DMS 273 treated with DMSO at 0.1 percent for 48 hours (cell line): ENCODE results near the gene RELN.

ENCODE experiments used
- DNase-seq: peaks from one replicate; lab custom pipeline; 2025; lab: John Stamatoyannopoulos, UW

Gene RELN

DNA sequence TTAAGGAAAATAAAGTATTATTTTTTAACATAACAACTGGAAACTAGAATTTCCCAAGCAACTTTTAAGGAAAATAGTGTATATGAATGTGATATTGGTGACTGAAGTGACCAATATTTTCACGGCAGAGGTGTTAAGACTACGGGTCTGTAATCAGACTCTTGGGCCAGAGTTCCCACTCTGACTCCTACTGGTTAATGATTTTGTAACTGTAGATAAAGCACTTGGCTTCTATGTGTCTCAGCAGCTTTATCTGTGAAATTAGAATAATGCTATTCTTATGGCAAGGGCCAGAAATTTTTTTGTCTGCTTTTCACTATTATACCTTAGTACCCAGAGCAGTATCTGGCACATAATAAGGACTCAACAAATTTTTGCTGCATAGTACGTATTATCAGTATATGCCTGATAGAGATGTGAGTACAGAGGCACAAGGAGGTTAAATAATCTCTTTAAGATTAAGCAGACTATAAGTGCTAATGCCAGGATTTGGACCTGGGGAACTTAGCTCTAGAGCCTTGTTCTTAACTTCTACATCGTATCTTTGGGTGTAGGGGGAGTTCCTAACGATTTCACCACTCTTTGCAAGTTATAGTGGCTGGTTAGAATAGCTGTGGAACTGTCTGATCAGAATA lies 357.3 kb downstream of the RELN start:
- DNase-seq: no peak

DNA sequence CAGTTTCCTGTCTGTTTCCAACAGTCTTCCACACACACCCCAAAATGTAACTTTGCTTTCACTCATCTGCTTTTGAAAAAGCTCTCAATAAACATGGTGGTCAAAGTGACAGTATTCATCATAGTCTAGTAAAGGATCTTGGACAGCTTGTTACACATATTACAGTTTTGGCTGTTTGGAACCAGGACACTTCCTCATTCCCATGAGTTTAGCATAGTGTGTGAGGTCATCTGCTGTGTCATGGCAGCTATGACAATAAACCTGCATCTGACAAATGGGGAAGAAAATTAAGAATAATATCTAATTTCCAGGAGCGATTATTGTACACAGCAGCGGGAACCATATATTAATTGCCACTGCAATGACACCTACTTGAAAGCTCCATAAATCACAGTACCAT lies 359.1 kb downstream of the RELN start:
- DNase-seq: no peak

DNA sequence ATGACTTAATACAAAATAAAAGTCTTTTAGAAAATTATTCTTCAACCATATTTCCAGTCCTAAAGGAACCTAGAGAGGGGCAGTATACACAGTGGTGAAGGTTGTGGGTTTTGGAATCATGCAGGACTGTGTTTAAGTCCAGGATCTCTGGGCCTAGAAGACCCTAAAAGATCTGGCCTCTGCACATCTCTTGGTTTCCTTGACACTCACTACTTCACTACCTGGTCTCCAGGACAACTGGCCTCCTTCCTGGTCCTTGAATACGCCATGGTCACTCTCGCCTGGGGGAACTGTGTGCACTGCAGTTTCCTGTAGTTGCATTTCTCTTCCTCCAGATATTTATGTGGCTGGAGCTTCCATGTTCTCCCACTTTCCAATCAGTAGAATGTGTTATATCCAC lies 360.7 kb downstream of the RELN start:
- DNase-seq: no peak

DNA sequence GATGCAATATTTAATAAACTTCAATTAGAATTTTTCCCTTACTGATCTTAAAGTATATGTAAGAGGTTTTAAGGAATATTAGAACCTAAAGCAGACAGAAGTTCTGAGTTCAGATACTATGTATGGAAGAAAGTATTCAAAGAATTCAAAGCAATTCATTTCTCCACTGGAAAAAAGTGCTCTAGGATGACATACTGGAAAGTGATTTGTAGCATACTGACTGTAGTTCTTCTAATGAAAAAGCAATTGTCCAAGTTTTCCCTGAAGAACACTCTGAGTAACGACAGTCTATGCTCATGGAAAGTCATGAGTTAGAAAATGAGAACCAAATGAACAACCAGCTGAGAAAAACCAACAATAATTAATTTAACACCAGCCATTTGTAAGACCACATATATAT lies 362.7 kb downstream of the RELN start:
- DNase-seq: no peak

DNA sequence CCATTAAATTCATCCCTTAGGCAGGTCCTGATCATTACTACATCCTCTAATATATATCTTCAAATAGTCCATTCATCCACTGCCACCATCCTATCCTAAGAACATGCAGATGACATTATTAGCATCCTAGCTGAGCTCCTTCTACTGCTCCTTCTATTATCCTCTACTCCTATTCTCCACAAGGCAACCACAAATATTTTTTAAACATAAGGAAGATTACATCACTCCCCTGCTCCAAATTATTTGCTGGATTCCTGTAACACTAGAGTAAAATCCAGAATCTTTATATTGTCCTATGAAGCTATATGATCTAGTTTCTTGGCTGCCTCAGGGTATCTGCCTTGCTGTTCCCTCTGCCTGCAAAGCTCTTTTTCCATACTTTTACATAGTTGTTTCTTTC lies 367.2 kb downstream of the RELN start:
- DNase-seq: no peak

DNA sequence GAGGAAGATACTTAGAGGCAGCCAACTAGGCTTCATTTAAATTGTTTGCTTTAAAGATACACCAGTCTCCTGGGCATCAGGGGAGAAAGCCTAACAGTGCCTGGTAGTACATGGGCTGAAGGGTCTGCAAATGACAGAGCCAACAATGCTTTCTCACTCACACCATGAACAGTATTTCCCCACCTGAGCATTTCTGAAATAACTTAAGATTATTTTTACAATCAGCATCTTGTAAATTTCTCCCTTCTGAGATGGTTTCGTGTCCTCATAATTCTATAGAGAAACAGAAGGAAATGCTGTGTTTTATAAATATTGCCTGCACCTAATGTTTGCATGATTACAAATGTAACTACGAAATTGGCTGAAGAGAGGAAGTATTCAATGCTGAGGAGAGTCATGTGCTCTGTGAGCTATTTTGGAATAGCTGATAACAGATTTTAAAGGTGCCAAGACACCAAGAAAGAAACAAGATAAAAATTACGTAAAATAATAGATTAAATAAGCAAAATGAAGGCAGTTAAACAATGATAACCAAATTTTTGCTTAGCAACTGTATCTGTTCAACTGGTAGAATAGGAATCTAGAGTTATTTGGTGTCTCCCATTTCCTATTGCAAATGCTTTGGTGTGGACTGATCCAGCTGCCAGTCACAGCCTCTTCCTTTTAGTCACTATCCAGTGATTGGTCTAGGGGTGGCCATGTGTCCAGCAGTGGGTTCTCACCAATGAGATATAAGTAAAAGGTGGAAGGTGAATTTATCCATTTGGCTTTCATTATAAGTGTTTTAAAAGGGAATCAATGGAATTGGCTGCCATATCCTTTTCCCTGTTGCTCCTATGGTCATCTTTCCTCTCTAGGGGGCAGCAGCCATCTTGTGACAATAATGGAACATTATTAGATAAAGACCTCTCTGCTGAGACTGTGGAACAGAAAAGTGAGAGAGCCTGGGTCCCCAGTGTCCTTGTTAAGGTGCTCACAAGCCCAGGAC lies 375.5 kb downstream of the RELN start:
- no peak for DNase-seq

DNA sequence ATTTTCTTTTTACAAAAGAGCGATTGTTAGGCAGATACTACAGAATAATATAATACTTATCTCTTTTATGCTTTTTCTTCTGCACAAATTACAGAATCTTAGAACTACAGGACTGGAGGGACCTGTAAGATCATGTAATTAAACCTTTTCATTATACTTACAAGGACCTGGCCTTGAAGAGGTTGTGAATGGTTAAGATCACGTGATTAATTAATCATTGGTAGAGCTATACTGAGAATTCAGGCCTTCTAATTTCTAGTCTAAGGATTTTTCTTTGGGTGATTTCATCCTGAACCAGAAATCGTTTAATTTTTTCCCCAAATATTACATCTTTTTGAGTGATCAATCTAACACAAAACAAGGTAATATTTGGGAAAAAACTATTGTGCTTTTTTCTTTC lies 379.7 kb downstream of the RELN start:
- DNase-seq: no peak

DNA sequence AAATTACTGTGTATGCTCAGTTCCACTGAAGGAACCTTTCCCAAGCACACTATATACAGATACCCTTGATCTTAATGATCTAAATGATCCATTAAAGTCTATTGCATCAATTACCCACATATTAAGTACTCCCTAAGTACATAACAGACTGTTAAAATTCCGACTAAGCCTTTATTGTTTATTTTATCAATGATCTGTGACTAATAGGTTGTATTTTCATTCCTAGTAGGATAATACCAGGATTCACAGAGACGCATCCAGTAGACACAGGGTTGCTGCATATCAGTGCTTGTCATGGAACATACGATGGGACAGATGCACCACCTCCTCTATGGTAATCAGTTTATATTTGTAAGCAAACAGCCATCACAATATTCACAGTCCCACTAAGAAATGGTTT lies 383.8 kb downstream of the RELN start:
- DNase-seq: no peak

DNA sequence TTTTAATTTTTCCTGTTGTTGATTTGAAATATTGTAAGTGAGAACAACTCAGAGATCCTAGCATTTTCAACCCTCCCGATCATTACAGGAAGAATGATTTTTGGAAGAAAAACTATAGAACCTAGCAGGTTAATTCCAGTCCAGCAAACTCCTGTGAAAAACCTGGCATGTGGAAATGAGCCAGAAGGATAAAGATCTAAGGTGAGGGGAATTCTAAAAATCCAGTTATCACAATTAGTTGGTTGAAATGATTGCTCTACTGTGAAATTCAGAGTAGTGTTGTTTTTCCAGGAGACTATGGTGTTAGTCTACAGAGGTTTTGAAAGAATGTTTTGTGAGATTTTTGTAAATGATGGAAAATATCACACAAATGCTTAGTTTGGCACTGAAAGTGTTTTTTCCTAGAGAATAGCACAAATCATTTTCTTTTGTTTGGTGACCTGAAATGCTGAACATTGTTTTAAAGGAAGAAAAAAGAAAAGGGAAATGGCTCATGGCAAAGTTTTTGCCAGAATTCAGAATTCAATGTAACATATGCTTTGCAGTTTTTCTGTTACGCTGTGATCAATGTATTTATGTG lies 391.0 kb downstream of the RELN start:
- no peak for DNase-seq

DNA sequence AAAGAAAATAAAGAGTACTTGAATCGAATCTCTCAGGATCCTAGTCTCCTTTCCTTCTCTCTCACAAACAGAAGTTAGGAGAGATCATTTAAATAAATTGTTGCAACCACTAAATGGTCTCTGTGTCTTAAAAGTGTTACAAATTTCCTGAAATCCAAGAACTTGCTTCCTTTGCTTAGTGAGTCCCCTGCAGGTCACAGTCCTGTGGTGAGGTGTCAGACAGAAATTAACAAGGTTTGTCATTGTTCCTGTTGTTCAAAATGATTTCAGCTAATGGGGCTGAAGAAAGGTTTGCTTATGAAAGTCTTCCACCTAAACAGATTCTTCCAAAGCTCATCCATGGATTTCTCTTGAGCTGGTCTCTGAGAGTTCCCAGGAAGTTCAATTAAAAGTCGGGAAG lies 391.9 kb downstream of the RELN start:
- no peak for DNase-seq

DNA sequence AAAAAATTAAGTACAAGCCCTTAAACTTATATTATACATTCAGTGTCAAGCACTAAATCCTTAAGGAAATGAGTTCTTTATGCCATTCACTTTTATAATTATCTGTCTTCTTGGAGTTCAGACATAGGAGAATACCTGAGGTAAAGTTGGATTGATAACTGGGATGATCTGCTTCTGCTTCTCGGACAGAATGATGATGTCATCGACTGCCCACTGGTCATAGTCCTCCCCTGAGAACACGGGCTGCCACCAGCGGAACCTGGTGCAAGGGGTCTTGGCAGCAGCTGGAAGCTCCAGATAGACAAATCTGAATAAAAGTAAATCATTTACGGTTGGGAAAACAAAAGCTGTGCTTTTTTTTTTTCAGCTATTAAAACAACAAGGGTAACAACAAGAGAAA lies 395.3 kb downstream of the RELN start:
- DNase-seq: no peak

DNA sequence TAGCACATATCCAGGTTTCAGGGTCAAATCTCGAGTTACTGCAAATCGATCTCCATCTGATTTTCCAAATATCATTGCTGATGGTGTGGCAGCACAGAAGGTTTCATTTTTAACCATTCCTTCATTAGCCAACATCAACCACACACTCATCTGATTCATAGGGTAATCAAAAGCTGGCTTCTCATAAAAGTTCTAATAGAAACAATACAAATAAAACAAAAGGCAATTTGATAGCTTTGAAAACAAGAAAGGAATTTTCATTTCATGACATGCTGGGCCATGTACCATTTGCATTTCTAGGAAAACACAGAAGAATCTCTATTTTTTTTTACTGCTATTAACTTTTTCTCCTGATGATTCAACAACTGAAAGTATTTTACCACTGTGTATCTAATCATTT lies 395.8 kb downstream of the RELN start:
- DNase-seq: no peak

DNA sequence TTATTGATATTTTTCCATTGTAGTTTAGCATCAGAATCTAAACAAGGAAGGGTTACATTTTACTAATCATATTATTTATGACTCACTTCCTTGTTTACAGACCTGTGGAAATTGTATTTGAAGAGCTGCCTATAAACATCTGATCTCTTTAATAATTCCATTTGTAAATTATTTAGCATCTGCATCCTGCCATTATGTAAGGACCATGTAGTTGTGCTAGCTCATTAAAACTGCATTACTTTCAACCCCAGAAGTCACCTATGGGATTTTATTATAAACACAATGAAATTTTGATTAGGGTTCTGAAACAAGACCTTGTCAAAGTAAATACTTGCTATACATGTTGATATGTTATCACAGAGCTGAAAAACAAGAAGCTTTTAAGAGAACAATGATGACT lies 396.6 kb downstream of the RELN start:
- DNase-seq: no peak

DNA sequence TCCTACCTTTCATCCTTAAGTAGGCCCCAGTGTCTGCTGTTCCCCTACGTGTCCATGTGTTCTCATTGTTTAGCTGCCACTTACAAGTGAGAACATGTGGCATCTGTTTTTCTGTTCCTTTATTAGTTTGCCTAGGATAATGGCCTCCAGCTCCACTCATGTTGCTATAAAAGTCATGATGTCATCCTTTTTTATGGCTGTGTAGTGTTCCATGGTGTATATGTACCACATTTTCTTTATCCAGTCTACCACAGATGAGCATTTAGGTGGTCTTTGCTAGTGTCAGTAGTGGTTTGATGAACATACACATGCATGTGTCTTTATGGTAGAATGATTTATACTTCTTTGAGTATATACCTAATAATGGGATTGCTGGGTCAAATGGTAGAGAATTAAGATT lies 397.3 kb downstream of the RELN start:
- no peak for DNase-seq

DNA sequence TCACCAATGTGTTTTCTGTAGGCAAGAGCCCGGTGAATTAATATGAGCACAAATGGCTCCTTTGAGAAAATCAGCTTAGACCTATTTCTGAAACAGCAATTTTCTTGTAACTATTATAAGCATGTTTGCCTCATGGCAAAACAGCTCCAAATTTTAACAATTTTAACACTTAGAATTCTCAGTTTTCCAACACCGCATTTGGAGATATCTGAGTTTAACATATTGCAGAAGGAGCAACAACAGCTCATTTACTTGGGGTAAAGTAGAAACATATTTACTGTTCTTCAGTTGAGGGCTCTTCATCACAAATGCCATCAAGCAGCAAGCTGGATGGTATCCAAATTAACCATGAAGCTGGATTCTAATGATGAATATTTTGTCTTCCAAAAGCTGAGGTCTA lies 409.4 kb downstream of the RELN start:
- no peak for DNase-seq

DNA sequence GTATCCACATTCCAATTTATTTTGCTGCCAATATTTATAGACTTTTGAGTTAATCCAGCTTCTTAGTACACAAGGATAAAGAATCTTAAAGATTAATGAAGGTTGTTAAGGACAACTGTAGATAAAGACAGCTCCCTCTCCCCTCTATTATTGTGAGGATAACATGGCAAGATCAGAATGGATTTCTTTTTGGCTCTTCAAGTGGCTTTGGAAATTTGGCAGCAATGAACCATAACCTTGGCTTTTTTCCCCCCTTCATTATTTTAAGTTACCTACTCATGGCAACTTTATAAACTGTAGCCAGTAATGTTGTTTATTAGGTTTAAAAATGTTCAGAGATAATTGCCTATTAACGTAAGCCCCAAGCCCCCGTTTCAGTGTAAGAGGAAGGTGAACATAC lies 412.4 kb downstream of the RELN start:
- DNase-seq: no peak

DNA sequence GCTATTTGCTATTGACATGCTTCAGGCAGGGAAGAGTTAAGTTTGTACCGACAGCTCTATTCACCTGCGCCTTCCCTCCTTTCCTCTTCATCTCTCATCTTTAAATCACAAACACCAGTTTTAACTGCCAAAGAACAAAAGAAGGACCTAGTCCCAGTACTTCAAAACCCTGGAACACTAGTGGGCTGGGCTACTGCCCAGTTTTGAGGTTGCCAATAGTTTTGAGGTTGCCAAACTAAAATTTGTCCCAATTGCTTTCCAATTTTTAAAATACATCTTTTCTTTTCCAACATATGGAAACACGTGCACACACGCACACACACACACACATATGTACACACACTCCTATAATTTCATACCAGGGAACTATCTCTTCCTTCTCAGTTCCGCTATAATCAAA lies 412.8 kb downstream of the RELN start:
- DNase-seq: no peak

DNA sequence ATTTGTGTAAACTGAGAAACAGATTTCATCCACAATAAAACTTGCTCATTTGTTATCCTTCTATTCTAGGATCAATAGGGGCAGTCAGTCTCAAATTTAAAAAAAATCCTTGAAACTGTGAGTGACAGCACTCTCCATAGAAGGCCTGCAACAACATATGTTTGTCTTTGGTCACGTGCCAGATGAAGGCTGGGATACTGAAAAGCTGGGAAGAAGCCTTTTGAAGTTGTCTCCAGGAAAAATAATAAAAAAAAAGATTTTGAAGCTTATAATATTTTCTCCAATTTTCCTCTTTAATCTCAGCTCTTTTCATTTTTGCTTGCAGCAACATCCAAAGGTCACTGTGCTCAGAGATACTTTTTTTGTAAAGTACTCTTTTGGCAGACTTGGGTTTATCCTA lies 414.9 kb downstream of the RELN start:
- DNase-seq: peak; percentile 11

DNA sequence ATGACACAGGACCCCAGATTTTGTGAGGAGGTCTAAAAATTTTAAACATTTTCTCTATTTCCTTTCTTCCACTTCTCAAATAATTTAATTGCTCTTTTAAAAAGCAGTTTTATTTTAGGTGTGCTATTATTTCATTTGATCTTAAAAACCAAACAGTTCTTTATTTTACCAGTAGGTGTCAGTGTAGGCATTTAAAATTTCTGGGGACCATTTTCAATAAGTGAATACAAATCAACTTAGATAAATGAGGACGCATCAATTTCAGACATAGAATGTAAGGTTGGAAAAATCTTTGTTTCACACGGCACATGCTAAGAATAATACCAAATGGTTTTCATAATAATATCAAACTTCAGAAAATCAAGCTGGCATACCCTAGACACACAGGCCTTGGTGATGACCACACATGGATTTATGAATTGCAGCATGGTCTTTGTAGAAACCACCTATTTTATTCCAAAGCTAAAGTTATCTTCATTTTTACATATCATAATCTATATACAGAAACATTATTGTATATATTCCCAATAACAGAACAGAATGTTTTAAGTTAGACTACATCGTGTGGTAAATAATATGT lies 415.9 kb downstream of the RELN start:
- peak; percentile 10 for DNase-seq

DNA sequence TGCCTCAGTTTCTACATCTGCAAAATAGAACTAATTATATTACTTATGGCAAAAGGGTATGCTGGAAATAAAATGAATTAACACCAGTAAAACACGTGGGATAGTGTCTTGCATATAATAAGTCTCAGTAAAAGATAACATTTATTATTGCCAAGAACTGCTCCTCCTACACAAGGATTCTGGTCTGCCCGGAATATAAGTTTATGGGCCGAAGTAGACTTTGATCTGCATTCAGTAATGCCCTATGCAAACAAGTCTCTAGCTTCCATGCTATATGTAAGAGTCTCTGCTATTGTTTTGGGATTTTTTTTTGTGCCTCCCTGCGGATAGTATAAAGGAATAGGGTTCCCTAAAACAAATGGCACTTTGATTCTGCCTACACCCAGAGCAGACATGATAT lies 417.9 kb downstream of the RELN start:
- DNase-seq: no peak

DNA sequence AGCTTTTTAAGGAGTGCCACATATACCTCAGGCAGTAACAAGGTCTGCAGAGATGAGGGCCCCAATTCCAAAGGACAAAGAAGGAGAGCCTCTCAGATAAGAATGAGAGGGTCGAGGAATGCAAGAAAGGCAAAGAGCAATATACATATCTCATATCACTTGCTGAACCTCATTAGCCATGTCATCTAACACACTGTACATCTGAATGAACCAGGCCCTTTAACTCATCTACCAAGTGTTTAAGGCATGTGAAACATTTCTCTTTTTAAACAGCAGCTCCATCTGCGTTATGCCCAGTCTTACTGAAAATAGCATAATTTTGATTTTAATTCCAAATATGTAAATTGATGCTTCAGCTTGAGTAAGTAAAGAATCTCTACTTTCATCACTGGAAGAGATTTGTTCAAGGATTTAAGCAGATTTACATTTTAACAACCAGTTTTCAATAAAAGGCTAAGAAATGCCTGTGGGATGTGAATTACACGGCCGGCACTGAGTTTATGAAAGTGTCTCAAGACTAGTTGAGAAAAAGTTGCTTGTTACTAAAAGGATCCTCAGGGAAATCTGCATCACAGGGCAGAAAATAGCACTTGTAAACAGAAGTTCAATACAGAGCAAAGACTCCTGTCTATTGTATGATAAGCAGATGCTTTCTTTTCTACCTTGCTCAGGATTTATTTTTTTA lies 419.7 kb downstream of the RELN start:
- DNase-seq: no peak

DNA sequence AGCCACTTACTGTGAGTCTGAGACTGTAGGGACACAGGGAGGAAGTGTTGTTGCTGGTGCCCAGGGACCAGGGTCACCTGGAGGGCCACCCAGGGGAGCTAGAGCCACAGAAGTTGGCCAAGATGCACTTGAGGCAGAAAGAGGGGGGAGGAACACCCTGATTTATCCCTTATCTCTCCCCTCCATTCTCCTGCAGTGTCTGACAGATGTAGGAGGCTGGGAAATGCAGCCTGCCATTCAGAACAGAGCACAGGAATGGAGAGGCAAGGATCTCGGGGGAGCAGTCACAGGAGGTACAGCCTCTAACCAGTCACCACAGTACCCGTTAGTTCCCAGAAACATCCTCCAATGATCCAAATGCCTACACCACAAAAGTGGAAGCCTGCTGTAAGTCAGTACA lies 425.0 kb downstream of the RELN start:
- DNase-seq: no peak
